ENCODE measurements around the gene TPD52L2. TPM values are rescaled to one million over a fixed set of nuclear protein-coding genes. Genes with fewer than 3 reads are reported as not detected.

TPD52L2 gene
- total RNA-seq, 1 experiment from 2014 or later, result 113 TPM

- no peak for ATAC-seq
- H3K4me3 ChIP-seq (ENCODE audit: low read depth in 2 of 2, low read length in 2 of 2), result no peak overlapping the region
- no TSS peak for BruUV-seq (replicated peaks)
- intact Hi-C loops (cut with micrococcal nuclease; ENCODE audit: unreplicated experiment) (no loop called here), in situ Hi-C loops (cut with HindIII; ENCODE audit: low pct_unique_long_range_greater_than_20kb, low sequenced_read_pairs) (no loop called here)
- peaks cover 6% of the 10 kb centered on the region for H3K4me1 ChIP-seq (ENCODE audit: control insufficient read depth, insufficient read depth, low read length)
- H3K27me3 ChIP-seq (ENCODE audit: control insufficient read depth, insufficient read depth, low read length), result no peaks in the 10 kb centered on the region
- H3K36me3 ChIP-seq (ENCODE audit: control insufficient read depth, insufficient read depth, low read length), result no peaks in the 10 kb centered on the region; the same call in 1 of the 2 replicates
- TF ChIP-seq SIN3A (IDR thresholded peaks at IDR 0.05; ENCODE audit: borderline replicate concordance, insufficient read depth, low read depth, low read length) (no peak), REST (IDR thresholded peaks at IDR 0.05; ENCODE audit: insufficient read depth in 1 of 2, low read depth in 2 of 2, low read length in 1 of 2) (no peak), CTCF (IDR thresholded peaks at IDR 0.05) (no peak)
- no peak overlapping the region for H3K27ac ChIP-seq (ENCODE audit: low read length)
- no peak for DNase-seq (ENCODE audit: low read depth, low spot score)
- POLR2A ChIA-PET, result no interaction called here
- CTCF ChIA-PET, result no interaction called here
- H3K9me3 ChIP-seq (ENCODE audit: control insufficient read depth, insufficient read depth, low read depth, low read length), result no peaks in the 10 kb centered on the region
Measured at GRCh38 chr20:63939061-63939935, 74.2 kb downstream of the TPD52L2 start.

GRCh38 chr20:63940071-63940471, 75.0 kb downstream of the TPD52L2 start:
- intact Hi-C loops (cut with micrococcal nuclease; ENCODE audit: unreplicated experiment), result no loop called here
- H3K27ac ChIP-seq (ENCODE audit: low read length), result no peak overlapping the region
- ATAC-seq, result no peak
- TF ChIP-seq CTCF (IDR thresholded peaks at IDR 0.05) (no peak), POLR2AphosphoS5 (IDR thresholded peaks at IDR 0.05; ENCODE audit: low read depth, low read length) (no peak), REST (IDR thresholded peaks at IDR 0.05; ENCODE audit: insufficient read depth in 1 of 2, low read depth in 2 of 2, low read length in 1 of 2) (no peak), SIN3A (IDR thresholded peaks at IDR 0.05; ENCODE audit: borderline replicate concordance, insufficient read depth, low read depth, low read length) (no peak), TCF7L2 (IDR thresholded peaks at IDR 0.05; ENCODE audit: low read depth, low read length) (no peak)
- no peaks in the 10 kb centered on the region for H3K9me3 ChIP-seq (ENCODE audit: control insufficient read depth, insufficient read depth, low read depth, low read length)
- no peak for DNase-seq (ENCODE audit: low read depth, low spot score)
- H3K27me3 ChIP-seq (ENCODE audit: control insufficient read depth, insufficient read depth, low read length), result no peaks in the 10 kb centered on the region
- H3K36me3 ChIP-seq (ENCODE audit: control insufficient read depth, insufficient read depth, low read length), result no peaks in the 10 kb centered on the region; the same call in 1 of the 2 replicates
- H3K4me1 ChIP-seq (ENCODE audit: control insufficient read depth, insufficient read depth, low read length), result peaks cover 6% of the 10 kb centered on the region
- ChIA-PET CTCF (no interaction called here), POLR2A (no interaction called here)
- H3K4me3 ChIP-seq (ENCODE audit: low read depth in 2 of 2, low read length in 2 of 2), result no peak overlapping the region
- in situ Hi-C loops (cut with HindIII; ENCODE audit: low pct_unique_long_range_greater_than_20kb, low sequenced_read_pairs), result no loop called here
- BruUV-seq (replicated peaks), result no TSS peak
